Naive B cell (primary cell): Measurements from ENCODE around the gene CARMIL3. TPM values are rescaled to one million over a fixed set of nuclear protein-coding genes. Genes with fewer than 3 reads are reported as not detected.
"Not testable (repeated sequence)": the region's sequence is repeated elsewhere in the genome, so short reads cannot be mapped to it uniquely, and the experiment has no call there.

ENCODE experiments used
- ATAC-seq, 2 donors: fragments of 150-1000 bp; cut with Tn5 transposase; 2 replicates each; pipeline ENCODE4 v1.10.0; 2021; ENCODE audit warnings: low read depth in 2 of 2, mild to moderate bottlenecking in 2 of 2, moderate library complexity in 2 of 2
- DNase-seq: peaks from one replicate; pipeline ENCODE4 v3.0.0; 2022
- H3K27ac Mint-ChIP-seq, 6 donors: one replicate each; pipeline ENCODE4 v1.8.0; 2020 to 2022; ENCODE audit warnings: mild to moderate bottlenecking in 6 of 6, mixed read lengths in 6 of 6, moderate library complexity in 5 of 6, inconsistent platforms in 2 of 6
- H3K27me3 Mint-ChIP-seq, 3 donors: one replicate each; pipeline ENCODE4 v1.8.0; 2021 to 2022; ENCODE audit warnings: mixed read lengths in 3 of 3, mild to moderate bottlenecking in 1 of 3
- H3K36me3 Mint-ChIP-seq, 2 donors: one replicate each; pipeline ENCODE4 v1.8.0; 2020 to 2022; ENCODE audit warnings: mixed read lengths in 2 of 2, inconsistent platforms in 1 of 2, mild to moderate bottlenecking in 1 of 2
- H3K4me1 Mint-ChIP-seq, 3 donors: one replicate each; pipeline ENCODE4 v1.8.0; 2020 to 2022; ENCODE audit warnings: mixed read lengths in 3 of 3, inconsistent platforms in 1 of 3, mild to moderate bottlenecking in 1 of 3, moderate library complexity in 1 of 3
- H3K4me3 Mint-ChIP-seq, 8 donors: one replicate each; pipeline ENCODE4 v1.8.0; 2020 to 2022; ENCODE audit warnings: mild to moderate bottlenecking in 8 of 8, mixed read lengths in 8 of 8, moderate library complexity in 8 of 8, inconsistent platforms in 2 of 8
- H3K9me3 Mint-ChIP-seq, 7 donors: one replicate each; pipeline ENCODE4 v1.8.0; 2020 to 2022; ENCODE audit warnings: mixed read lengths in 7 of 7, mild to moderate bottlenecking in 5 of 7, inconsistent platforms in 2 of 7, moderate library complexity in 1 of 7
- polyA plus RNA-seq, 6 donors: library from polyadenylated mRNA; unstranded; fragments of 300-500 nt; fragmentation: Illumina TruSeq; gene quantifications; one replicate each; pipeline ENCODE4 v1.2.3, GENCODE V29; 2021; ENCODE audit warnings: low read depth in 6 of 6

The CARMIL3 gene
- polyA plus RNA-seq, 6 donors from 2014 or later, result 0.10 to 0.11 TPM; not detected in 4

DNA sequence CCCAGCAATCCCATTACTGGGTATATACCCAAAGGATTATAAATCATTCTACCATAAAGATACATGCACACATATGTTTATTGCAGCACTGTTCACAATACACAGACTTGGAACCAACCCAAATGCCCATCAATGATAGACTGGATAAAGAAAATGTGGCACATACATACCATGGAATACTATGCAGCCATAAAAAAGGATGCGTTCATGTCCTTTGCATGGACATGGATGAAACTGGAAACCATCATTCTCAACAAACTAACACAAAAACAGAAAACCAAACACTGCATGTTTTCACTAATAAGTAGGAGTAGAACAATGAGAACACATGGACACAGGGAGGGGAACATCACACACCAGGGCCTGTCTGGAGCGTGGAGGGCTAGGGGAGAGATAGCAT is 20.5 kb upstream of the CARMIL3 start:
- H3K4me1 Mint-ChIP-seq, ATAC-seq, H3K4me3 Mint-ChIP-seq, H3K36me3 Mint-ChIP-seq, DNase-seq, H3K27ac Mint-ChIP-seq: not testable (repeated sequence)
- Mint-ChIP-seq H3K9me3 (peaks cover 0 to 29% (median 19%) of the 10 kb centered on the region in 7 donors), H3K27me3 (peaks cover 0 to 14% (median 8%) of the 10 kb centered on the region in 3 donors)

DNA sequence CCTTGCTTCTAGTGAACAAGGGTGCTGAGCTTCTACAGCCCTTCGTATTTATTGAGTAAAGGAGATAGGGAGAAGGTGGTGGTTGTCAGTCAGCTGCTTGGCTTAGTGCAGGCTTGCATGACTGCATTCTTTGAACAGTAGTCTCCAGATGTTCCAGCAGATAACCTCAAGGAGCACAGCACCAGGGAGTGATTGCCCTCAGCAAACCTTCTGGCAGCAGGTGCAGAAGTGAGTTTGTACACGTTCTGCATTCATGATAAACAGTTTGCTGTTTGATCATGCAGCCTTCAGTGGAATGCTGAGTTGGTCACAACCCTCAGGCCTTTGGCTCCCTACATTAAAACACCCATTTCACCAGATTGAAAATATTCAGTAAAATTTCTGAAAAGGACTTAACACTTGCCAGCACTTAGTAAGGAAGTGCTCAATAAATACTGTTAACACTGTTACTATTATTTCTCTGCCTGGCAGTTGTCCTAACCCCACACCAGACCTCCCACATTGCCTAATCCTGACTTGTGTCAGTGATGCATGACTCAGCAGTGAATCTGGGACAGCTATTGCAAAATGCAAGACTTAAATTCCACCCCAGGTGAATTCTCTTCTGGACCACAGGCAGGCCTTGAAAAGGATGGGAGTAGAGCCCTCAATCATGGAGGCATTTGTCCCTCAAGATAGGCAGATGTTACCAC is 18.9 kb upstream of the CARMIL3 start:
- ATAC-seq, result no peak
- no peak overlapping the region for H3K27ac Mint-ChIP-seq
- H3K4me1 Mint-ChIP-seq, result peaks cover 5 to 12% (median 9%) of the 10 kb centered on the region in 3 donors
- H3K4me3 Mint-ChIP-seq, result peak overlapping the region in 2 of 8 donors; percentile 9 to 45
- peaks cover 0 to 29% (median 19%) of the 10 kb centered on the region in 7 donors for H3K9me3 Mint-ChIP-seq
- DNase-seq, result no peak
- H3K27me3 Mint-ChIP-seq, result peaks cover 0 to 5% (median 4%) of the 10 kb centered on the region in 3 donors
- H3K36me3 Mint-ChIP-seq, result no peaks in the 10 kb centered on the region

DNA sequence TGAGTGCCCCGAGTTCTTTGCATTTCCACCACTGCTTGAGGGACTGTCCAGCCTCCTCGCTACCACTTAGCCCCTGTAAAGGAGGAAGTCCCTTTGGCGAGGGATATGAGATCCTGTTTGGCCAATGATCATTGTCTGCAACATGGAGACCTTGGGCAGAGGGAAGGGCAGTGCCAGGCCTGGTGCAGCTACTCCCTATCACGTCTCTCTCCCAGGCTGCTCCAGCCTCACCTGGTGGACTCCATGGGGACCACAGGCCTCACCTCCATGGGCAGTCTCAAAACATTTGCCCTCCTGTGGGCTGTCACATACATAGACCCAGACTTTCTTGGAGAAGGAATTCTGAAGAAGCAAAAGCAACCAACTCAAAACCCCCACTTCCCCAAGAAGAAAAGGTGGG is 16.0 kb upstream of the CARMIL3 start:
- not testable (repeated sequence) for ATAC-seq, DNase-seq, H3K27me3 Mint-ChIP-seq, H3K27ac Mint-ChIP-seq, H3K36me3 Mint-ChIP-seq
- Mint-ChIP-seq H3K4me3 (peak overlapping the region; percentile 90 to 99 (median 96)), H3K4me1 (peaks cover 5 to 12% (median 9%) of the 10 kb centered on the region in 3 donors), H3K9me3 (peaks cover 0 to 24% (median 18%) of the 10 kb centered on the region in 7 donors)

DNA sequence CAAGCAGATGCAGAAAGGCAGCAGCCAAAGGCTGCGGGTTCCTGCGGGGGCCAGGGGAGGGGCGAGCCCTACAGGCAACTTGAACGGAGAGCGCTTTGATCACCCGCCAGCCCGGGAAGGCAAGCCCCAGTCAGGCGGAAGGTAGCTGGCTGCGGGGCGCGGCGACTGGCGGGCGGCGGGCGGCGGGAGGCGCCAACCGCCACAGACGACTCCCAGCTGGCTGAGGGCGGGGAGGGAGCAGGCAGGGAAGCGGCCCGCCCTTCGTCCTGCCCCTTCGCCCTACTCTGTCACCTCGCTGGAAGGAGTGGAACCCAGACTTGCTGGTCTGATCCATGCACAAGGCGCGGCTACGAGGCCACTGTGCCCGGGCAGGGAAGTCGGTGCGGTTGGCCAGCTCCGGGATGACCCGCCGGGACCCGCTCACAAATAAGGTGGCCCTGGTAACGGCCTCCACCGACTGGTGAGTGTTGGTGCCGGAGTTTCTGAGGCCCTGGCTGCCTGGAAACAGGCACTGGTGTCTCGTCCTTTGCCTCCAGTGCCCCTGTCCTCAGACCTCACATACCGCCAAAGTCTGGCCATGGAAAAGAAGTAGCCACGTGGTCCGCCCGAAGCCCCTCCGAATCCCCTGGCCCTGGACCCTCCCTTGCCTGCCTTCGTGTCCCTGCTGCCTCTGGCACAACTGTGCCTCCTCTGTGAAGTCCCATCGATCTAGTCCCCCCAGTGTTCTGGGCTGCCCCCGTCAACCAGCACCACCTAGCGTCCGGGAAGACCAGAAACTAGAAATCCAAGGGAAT is 15.4 kb upstream of the CARMIL3 start:
- ATAC-seq (peak; percentile 82 to 83), DNase-seq (peak; percentile 50)
- no peaks in the 10 kb centered on the region for H3K36me3 Mint-ChIP-seq
- peaks cover 5 to 12% (median 9%) of the 10 kb centered on the region in 3 donors for H3K4me1 Mint-ChIP-seq
- H3K4me3 Mint-ChIP-seq, result peak overlapping the region; percentile 90 to 99 (median 96)
- H3K9me3 Mint-ChIP-seq, result peaks cover 0 to 18% (median 13%) of the 10 kb centered on the region in 7 donors
- peak overlapping the region in 5 of 6 donors; percentile 35 to 95 (median 76) for H3K27ac Mint-ChIP-seq
- peaks cover 0 to 5% (median 0%) of the 10 kb centered on the region in 3 donors for H3K27me3 Mint-ChIP-seq

DNA sequence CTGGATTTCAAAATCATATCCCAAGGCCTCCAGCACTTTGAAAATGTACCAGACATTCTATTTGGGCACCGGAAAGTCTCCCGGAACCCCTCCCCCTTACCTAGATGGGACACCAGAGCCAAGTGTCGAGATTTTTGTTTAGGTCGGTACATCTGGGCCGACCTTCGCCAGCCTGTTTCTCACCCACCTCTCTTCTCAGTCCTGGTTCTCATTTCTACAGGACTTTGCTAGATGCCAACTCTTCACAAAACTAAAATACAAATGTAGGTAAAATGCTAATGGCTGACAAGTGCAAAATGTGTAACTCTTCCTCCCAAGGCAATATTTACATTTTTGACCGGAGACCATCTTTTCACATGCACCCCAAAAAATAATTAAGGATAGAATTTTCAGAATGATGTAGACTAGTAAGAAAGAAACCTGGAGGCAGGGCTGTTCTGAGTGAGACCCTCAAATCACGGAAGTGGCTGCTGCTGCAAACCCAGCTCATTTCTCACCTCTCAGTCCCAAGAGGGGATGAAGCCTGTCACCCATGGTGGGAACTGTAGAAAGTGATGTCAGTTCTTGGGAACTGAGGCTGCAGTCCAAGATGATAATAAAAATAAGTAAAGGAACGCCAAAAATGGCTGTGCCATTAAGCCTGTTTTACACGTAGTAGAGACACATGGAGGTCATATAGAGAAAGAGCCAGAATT is 14.7 kb upstream of the CARMIL3 start:
- not testable (repeated sequence) for H3K27me3 Mint-ChIP-seq, DNase-seq, H3K36me3 Mint-ChIP-seq
- Mint-ChIP-seq H3K27ac (peak overlapping the region in 5 of 6 donors; percentile 57 to 95 (median 76)), H3K9me3 (peaks cover 0 to 10% (median 8%) of the 10 kb centered on the region in 7 donors), H3K4me1 (peaks cover 5 to 12% (median 9%) of the 10 kb centered on the region in 3 donors), H3K4me3 (peak overlapping the region; percentile 90 to 99 (median 96))
- peak in 1 of 2 donors; percentile 18 for ATAC-seq

DNA sequence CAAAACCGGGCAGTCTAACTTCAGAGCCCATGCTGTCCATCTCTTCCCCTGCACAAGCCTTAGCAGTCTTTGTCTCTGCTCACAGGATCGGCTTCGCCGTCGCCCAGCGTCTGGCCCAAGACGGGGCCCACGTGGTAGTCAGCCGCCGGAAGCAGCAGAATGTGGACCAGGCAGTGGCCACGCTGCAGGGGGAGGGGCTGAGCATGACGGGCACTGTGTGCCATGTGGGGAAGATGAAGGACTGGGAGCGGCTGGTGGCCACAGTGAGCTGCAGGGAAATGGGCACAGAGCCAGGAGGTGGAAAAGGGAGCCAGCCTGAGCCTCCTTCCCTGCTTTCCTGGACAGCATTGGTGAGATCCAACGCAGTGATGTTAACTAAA is 14.2 kb upstream of the CARMIL3 start:
- H3K4me1 Mint-ChIP-seq, result peaks cover 5 to 12% (median 9%) of the 10 kb centered on the region in 3 donors
- H3K36me3 Mint-ChIP-seq, result no peaks in the 10 kb centered on the region
- peak overlapping the region in 1 of 8 donors; percentile 96 for H3K4me3 Mint-ChIP-seq
- ATAC-seq (no peak), DNase-seq (no peak)
- H3K27me3 Mint-ChIP-seq, result peaks cover 0 to 5% (median 0%) of the 10 kb centered on the region in 3 donors
- H3K9me3 Mint-ChIP-seq, result peaks cover 0 to 5% (median 4%) of the 10 kb centered on the region in 7 donors
- peak overlapping the region in 2 of 6 donors; percentile 32 to 65 for H3K27ac Mint-ChIP-seq

DNA sequence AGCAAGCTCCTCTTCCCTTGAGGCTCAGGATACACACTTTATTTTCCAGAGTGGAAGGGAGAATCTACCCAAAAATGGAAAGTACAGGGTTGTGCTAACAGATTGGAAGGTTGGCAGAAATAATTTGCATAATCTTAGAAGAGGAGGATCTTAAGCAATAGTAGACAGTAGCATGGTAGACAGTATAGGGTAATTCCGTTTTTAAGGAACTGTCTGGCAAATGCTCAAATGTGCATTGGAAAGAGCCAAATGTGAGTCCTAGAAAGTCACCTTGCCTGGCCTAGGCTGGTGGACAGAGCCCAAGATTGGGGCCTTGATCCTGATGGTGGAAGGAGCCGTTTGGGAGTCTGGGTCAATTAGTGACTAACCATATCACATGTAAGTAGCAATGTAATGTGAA is 13.1 kb upstream of the CARMIL3 start:
- no peak for ATAC-seq
- H3K27ac Mint-ChIP-seq, result no peak overlapping the region
- H3K36me3 Mint-ChIP-seq, result no peaks in the 10 kb centered on the region
- DNase-seq, result no peak
- H3K4me3 Mint-ChIP-seq, result peak overlapping the region in 1 of 8 donors; percentile 66
- H3K9me3 Mint-ChIP-seq, result no peaks in the 10 kb centered on the region
- peaks cover 0 to 5% (median 0%) of the 10 kb centered on the region in 3 donors for H3K27me3 Mint-ChIP-seq
- peaks cover 5 to 12% (median 9%) of the 10 kb centered on the region in 3 donors for H3K4me1 Mint-ChIP-seq

DNA sequence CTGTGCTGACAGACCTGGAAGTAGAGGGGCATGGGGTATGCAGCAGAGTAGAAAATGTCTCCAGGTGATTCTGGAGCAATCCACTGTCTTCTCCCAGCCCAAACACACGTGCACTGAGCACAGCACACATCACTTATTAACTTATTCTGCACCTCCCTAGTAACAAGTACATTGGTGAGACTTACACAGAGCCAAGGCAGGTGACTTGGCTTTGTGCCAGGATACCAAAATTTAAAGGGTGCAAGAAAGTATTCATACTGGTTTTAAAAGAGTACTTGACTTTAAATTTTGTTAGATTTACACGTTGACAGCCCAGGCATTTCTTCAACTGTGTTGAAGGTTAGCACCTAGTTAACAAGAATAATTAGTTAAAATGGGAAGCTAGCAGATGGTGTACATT is 11.1 kb upstream of the CARMIL3 start:
- no peak for ATAC-seq
- no peak for DNase-seq
- Mint-ChIP-seq H3K36me3 (no peaks in the 10 kb centered on the region), H3K27ac (peak overlapping the region in 1 of 6 donors; percentile 82), H3K9me3 (no peaks in the 10 kb centered on the region), H3K27me3 (peaks cover 0 to 5% (median 4%) of the 10 kb centered on the region in 3 donors), H3K4me1 (peaks cover 5 to 12% (median 9%) of the 10 kb centered on the region in 3 donors), H3K4me3 (no peak overlapping the region)

DNA sequence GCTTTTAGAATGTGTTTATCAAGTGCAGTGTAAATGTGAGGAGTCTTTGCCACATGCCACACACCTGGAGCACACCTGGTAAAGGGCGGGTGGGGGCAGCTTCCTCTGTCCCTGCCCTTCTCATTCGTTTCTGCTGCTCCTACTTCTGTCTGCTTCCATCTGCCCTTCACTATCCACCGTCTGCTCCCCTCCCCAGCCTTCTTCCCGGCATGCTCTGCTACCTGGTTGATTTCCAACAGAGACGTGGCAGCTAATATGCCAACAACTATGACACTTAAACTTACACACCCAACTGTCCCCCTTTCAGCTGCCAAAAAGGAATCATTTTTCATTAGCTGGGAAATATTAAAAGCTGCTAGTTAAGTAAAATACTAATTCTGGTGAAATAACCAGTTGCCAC is 9.1 kb upstream of the CARMIL3 start:
- Mint-ChIP-seq H3K4me3 (no peak overlapping the region), H3K27ac (no peak overlapping the region), H3K36me3 (no peaks in the 10 kb centered on the region), H3K9me3 (no peaks in the 10 kb centered on the region), H3K4me1 (no peaks in the 10 kb centered on the region), H3K27me3 (peaks cover 0 to 5% (median 0%) of the 10 kb centered on the region in 3 donors)
- DNase-seq (no peak), ATAC-seq (no peak)

DNA sequence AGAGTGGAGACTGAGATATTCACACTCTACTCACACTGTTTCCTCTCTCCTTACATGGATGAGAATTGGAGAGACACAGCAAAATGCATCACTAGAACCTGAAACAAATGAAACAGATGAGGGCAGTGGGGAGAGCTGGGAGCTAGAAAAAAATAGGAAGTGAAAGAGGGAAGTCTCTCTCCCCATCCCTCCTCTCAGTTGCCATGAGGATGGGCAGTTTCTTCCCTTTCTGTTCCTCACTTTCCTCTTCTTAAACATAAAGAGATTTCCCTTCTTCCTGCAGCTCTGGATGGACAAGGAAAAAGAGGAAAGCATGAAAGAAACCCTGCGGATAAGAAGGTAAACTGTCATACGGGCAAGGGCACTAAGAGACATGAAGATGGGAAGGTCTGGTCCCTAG is 2.8 kb upstream of the CARMIL3 start:
- Mint-ChIP-seq H3K27me3 (peaks cover 8 to 19% (median 12%) of the 10 kb centered on the region in 3 donors), H3K4me3 (peak overlapping the region in 7 of 8 donors; percentile 2 to 68 (median 42)), H3K27ac (peak overlapping the region in 3 of 6 donors; percentile 40 to 69 (median 60)), H3K4me1 (peaks cover 35 to 46% (median 46%) of the 10 kb centered on the region in 3 donors)
- not testable (repeated sequence) for H3K36me3 Mint-ChIP-seq, H3K9me3 Mint-ChIP-seq
- peak; percentile 25 for DNase-seq
- peak; percentile 56 to 68 for ATAC-seq

DNA sequence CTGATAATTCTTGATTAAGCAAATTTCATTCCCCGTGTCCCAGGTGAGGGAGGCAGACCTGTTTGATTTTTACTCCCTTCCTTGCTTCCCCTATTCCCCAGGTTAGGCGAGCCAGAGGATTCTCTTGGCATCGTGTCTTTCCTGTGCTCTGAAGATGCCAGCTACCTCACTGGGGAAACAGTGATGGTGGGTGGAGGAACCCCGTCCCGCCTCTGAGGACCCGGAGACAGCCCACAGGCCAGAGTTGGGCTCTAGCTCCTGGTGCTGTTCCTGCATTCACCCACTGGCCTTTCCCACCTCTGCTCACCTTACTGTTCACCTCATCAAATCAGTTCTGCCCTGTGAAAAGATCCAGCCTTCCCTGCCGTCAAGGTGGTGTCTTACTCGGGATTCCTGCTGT is 1.1 kb upstream of the CARMIL3 start:
- Mint-ChIP-seq H3K27me3 (peaks cover 13 to 31% (median 21%) of the 10 kb centered on the region in 3 donors), H3K4me3 (peak overlapping the region; percentile 79 to 95 (median 86)), H3K4me1 (peaks cover 35 to 46% (median 46%) of the 10 kb centered on the region in 3 donors), H3K27ac (peak overlapping the region in 3 of 6 donors; percentile 12 to 74 (median 28))
- H3K9me3 Mint-ChIP-seq, ATAC-seq, DNase-seq, H3K36me3 Mint-ChIP-seq: not testable (repeated sequence)

DNA sequence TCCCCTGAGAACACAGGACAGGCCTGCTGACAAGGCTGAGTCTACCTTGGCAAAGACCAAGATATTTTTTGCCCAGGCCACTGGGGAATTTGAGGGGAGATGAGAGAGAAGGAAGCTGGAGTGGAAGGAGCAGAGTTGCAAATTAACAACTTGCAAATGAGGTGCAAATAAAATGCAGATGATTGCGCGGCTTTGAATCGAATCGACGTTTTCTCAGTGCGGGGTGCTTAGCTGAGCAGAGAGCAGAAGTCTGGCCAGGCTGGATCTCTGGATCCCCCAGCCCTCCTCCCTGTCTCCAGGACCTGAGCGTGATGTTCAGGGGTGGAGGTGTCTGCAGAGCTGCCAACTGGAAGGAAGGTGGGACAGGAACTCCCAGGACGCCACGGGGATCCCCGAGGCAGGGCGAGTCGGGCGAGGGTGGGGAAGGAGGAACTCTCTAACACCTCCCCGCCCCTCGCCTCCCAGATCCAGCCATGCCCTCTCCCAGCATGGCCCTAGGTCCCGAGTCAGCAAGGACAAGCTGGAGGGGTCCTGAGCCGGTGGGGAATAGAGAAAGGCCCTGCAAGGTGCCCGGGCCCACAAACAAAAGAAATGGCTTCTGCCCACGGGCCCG is 527 bp upstream of the CARMIL3 start:
- Mint-ChIP-seq H3K9me3 (no peaks in the 10 kb centered on the region), H3K27ac (peak overlapping the region in 4 of 6 donors; percentile 28 to 94 (median 80)), H3K36me3 (no peaks in the 10 kb centered on the region), H3K27me3 (peaks cover 13 to 33% (median 23%) of the 10 kb centered on the region in 3 donors), H3K4me1 (peaks cover 35 to 46% (median 46%) of the 10 kb centered on the region in 3 donors), H3K4me3 (peak overlapping the region; percentile 79 to 95 (median 86))
- DNase-seq (no peak), ATAC-seq (peak; percentile 16 to 17)
